H1 (cell line): Measurements from ENCODE around the gene RNF135. TPM values are rescaled to one million over a fixed set of nuclear protein-coding genes. Genes with fewer than 3 reads are reported as not detected.

Source experiments
- CHD7 ChIP-seq: fragments of 300-600 bp; sonication (generic); IDR thresholded peaks from 2 replicates; pipeline ENCODE4 v1.7.1; 2012; ENCODE audit warnings: low read length, moderate library complexity, mild to moderate bottlenecking, inconsistent platforms; ENCODE audit not compliant: insufficient replicate concordance
- CREB1 ChIP-seq: IDR thresholded peaks from 2 replicates; pipeline ENCODE4 v1.6.1; 2012; ENCODE audit warnings: inconsistent platforms
- NANOG ChIP-seq: IDR thresholded peaks from 2 replicates; pipeline ENCODE4 v1.6.1; 2011; ENCODE audit warnings: low read length, low read depth, mild to moderate bottlenecking, inconsistent platforms; ENCODE audit not compliant: insufficient read depth, poor library complexity, severe bottlenecking
- RNF2 ChIP-seq: fragments of 200-900, 300-1000 bp; sonication (generic); IDR thresholded peaks from 2 replicates; pipeline ENCODE4 v1.7.1; 2016; ENCODE audit warnings: borderline replicate concordance, low read depth, mild to moderate bottlenecking, antibody characterized with exemption, low read length; ENCODE audit not compliant: poor library complexity, severe bottlenecking; ENCODE audit errors: missing control alignments
- SP4 ChIP-seq: IDR thresholded peaks from 2 replicates; pipeline ENCODE4 v1.6.1; 2012; ENCODE audit warnings: low read length, inconsistent platforms
- polyA plus RNA-seq, 7 experiments: library from polyadenylated mRNA; depleted of rRNA in 3 of 7; stranded (reverse) in 5 of 7; unstranded in 2 of 7; fragments of >200 nt in 5 of 7; fragments of 200-250 nt in 2 of 7; gene quantifications; 1 replicate in 5 of 7; 2 replicates in 1 of 7; 4 replicates in 1 of 7; pipeline versions ENCODE4 v1.2.1 to v1.2.3, GENCODE V29; 2011 to 2013; ENCODE audit warnings: missing spikeins in 2 of 7, mixed read lengths in 2 of 7
- total RNA-seq: library from RNA; stranded (reverse); fragmentation: NEBNext Ultra II Directional; extraction: Animal tissue kit (Norgen Biotek cat#: 25700); gene quantifications from 2 replicates; pipeline ENCODE4 v1.2.1, GENCODE V29; 2021
- TF ChIP-seq, protein P1 (sequence below): IDR thresholded peaks from 2 replicates; pipeline ENCODE4 v1.6.1; 2012; ENCODE audit warnings: inconsistent platforms

The RNF135 gene
- total and polyA plus RNA-seq, 2 of the 8 experiments (the other 6 are each of a cell fraction or from before 2014, with no cell fraction given) = 8.8 to 9.0 TPM

DNA sequence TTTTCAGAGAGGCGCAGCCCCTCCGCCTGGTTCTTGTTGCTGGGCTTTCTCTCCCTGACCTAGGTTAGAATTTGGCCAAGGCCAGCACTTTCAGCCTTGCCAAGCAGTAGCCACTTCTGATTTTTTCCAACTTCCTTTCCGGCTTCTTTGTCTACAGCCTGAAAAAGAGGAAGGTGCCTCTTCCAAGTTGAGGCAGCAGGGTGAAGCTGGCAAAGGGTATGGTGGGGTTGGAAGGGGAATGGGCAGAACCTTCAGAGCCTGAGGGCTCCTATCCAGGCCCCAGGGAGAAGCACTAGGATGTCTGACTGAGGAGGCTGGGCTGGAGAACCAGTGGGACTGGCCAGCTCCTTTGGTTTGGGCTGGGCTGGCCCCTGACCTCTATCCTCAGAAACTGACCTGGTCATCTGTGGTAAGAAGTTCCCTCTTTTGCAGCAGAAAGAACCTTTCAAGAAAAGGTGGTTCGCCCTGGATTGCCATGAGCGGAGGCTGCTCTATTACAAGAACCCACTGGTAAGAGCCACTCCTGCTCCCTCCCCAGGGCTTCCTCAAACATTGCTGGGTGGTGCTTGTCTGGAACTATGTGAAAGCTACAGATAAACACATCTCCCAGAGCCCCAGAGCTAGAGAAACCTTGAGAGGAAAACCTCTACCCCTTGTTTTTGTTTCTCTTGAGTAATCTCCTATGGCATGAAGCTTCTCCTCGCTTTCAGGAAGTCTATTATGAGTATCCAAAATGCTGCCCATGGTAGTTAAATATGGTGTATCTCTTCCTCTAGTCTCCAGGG is 16.6 kb upstream of the RNF135 start (continued):
- TF ChIP-seq CHD7 (no peak), SP4 (no peak), CREB1 (no peak), NANOG (no peak), RNF2 (no peak)
- TF ChIP-seq, protein P1, sequence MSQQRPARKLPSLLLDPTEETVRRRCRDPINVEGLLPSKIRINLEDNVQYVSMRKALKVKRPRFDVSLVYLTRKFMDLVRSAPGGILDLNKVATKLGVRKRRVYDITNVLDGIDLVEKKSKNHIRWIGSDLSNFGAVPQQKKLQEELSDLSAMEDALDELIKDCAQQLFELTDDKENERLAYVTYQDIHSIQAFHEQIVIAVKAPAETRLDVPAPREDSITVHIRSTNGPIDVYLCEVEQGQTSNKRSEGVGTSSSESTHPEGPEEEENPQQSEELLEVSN = no peak
